PC-9 (cell line): ENCODE measurements around the gene CHD1L. TPM values are rescaled to one million over a fixed set of nuclear protein-coding genes. Genes with fewer than 3 reads are reported as not detected.

ENCODE experiments used
- BruUV-seq: library from RNA; stranded (reverse); fragments of 400-500 nt; replicated peaks from 2 replicates; lab custom pipeline; 2021; lab: Mats Ljungman, UMichigan
- CTCF ChIA-PET: fragments of 300-600 bp; sonication (Branson Sonifier 250); formaldehyde crosslinking; loops from one replicate; lab custom pipeline; 2022; ENCODE audit warnings: antibody characterized with exemption; lab: Charles Lee
- POLR2A ChIA-PET: fragments of 300-600 bp; sonication (Branson Sonifier 250); formaldehyde crosslinking; loops from one replicate; lab custom pipeline; 2022; ENCODE audit warnings: antibody characterized with exemption; ENCODE audit not compliant: unreplicated experiment; lab: Charles Lee
- DNase-seq, 2 experiments: peaks; one replicate each; pipeline versions ENCODE4 v3.0.0 to v3.0.0-alpha.2; 2015 to 2022; ENCODE audit warnings: mixed read lengths in 1 of 2
- H2AFZ ChIP-seq: fragments of 200-600 bp; sonication (generic); 2 replicates; pipeline ENCODE4 v1.8.1; 2017; ENCODE audit warnings: antibody characterized with exemption
- H3F3A ChIP-seq: fragments of 200-600 bp; sonication (generic); 2 replicates; pipeline ENCODE4 v1.8.1; 2017; ENCODE audit warnings: antibody characterized with exemption, mild to moderate bottlenecking, low read depth; ENCODE audit not compliant: insufficient read depth
- H3K27ac ChIP-seq: fragments of 200-600 bp; sonication (generic); 2 replicates; pipeline ENCODE4 v1.6.1; 2016; ENCODE audit warnings: mixed run types
- H3K27me3 ChIP-seq: fragments of 200-600 bp; sonication (generic); 2 replicates; pipeline ENCODE4 v1.6.1; 2016; ENCODE audit warnings: low read depth, mixed run types; ENCODE audit not compliant: insufficient read depth
- H3K36me3 ChIP-seq: fragments of 200-600 bp; sonication (generic); 2 replicates; pipeline ENCODE4 v1.6.1; 2016; ENCODE audit warnings: low read depth, mixed run types
- H3K4me1 ChIP-seq: fragments of 200-600 bp; sonication (generic); replicated peaks from 2 replicates; pipeline ENCODE4 v1.6.1; 2016; ENCODE audit warnings: mixed run types; ENCODE audit not compliant: insufficient read depth
- H3K4me2 ChIP-seq: fragments of 200-600 bp; sonication (generic); 2 replicates; pipeline ENCODE4 v1.6.1; 2017; ENCODE audit warnings: mixed run types
- H3K4me3 ChIP-seq: fragments of 200-600 bp; sonication (generic); 2 replicates; pipeline ENCODE4 v1.6.1; 2016; ENCODE audit warnings: mixed run types
- H3K79me2 ChIP-seq: fragments of 200-600 bp; sonication (generic); 2 replicates; pipeline ENCODE4 v1.6.1; 2017; ENCODE audit warnings: low read depth, mixed run types
- H3K9me2 ChIP-seq: fragments of 200-600 bp; sonication (generic); 2 replicates; pipeline ENCODE4 v1.8.1; 2017; ENCODE audit warnings: mild to moderate bottlenecking; ENCODE audit not compliant: insufficient read depth
- H3K9me3 ChIP-seq: fragments of 200-600 bp; sonication (generic); 2 replicates; pipeline ENCODE4 v1.8.1; 2016; ENCODE audit warnings: low read depth; ENCODE audit not compliant: insufficient read depth
- H4K20me1 ChIP-seq: fragments of 200-600 bp; sonication (generic); 2 replicates; pipeline ENCODE4 v1.8.1; 2017; ENCODE audit not compliant: insufficient read depth
- CTCF ChIP-seq: fragments of 200-600 bp; sonication (generic); conservative IDR thresholded peaks from 2 replicates; pipeline ENCODE4 v1.6.1; 2017; ENCODE audit warnings: mixed run types, antibody characterized with exemption, mild to moderate bottlenecking, moderate library complexity
- EZH2 ChIP-seq: fragments of 200-600 bp; sonication (generic); IDR thresholded peaks from 2 replicates; pipeline ENCODE4 v1.8.0; 2017; ENCODE audit warnings: antibody characterized with exemption, low read depth
- intact Hi-C: fragments of 100-400 bp; cut with micrococcal nuclease; formaldehyde crosslinking; loops from one replicate; pipeline ENCODE4 v1.10.0; 2022; ENCODE audit not compliant: unreplicated experiment
- total RNA-seq: library from RNA; stranded (reverse); gene quantifications from 2 replicates; pipeline ENCODE4 v1.2.3, GENCODE V29; 2021

The CHD1L gene
- total RNA-seq, 1 experiment from 2014 or later: 31.8 TPM

GRCh38 chr1:147246910-147247655 lies 4.6 kb downstream of the CHD1L start:
- ChIA-PET POLR2A (no interaction called here), CTCF (no interaction called here)
- Histone ChIP-seq H3K4me1 (peaks cover 23% of the 10 kb centered on the region), H4K20me1 (peaks cover 5% of the 10 kb centered on the region; the same call in 1 of the 2 replicates), H2AFZ (no peak overlapping the region), H3K27ac (no peak overlapping the region), H3F3A (no peaks in the 10 kb centered on the region), H3K4me2 (no peak overlapping the region), H3K27me3 (no peaks in the 10 kb centered on the region), H3K36me3 (0 out of 2 replicates have a peak, but pooled peaks cover 4% of the 10 kb centered on the region), H3K4me3 (no peak overlapping the region), H3K9me3 (no peaks in the 10 kb centered on the region), H3K9me2 (no peaks in the 10 kb centered on the region), H3K79me2 (peaks cover 88% of the 10 kb centered on the region)
- intact Hi-C loops: no loop called here
- BruUV-seq: no TSS peak
- TF ChIP-seq EZH2 (no peak), CTCF (no peak)
- no peak for DNase-seq

- no peak for DNase-seq
- H3K27ac ChIP-seq: no peak overlapping the region
- POLR2A ChIA-PET: no interaction called here
Observed at GRCh38 chr1:147247656-147248238, 5.3 kb downstream of the CHD1L start.

GRCh38 chr1:147252540-147252939 lies 10.1 kb downstream of the CHD1L start:
- TF ChIP-seq CTCF (no peak), EZH2 (no peak)

More at GRCh38 chr1:147247656-147248238, 5.3 kb downstream of the CHD1L start:
- no peak overlapping the region for H3K4me2 ChIP-seq
- H3K36me3 ChIP-seq: 0 out of 2 replicates have a peak, but pooled peaks cover 4% of the 10 kb centered on the region
- no peaks in the 10 kb centered on the region for H3K9me3 ChIP-seq
- H4K20me1 ChIP-seq: peaks cover 5% of the 10 kb centered on the region; the same call in 1 of the 2 replicates
- H3K79me2 ChIP-seq: peaks cover 90% of the 10 kb centered on the region
- no TSS peak for BruUV-seq
- H3K9me2 ChIP-seq: no peaks in the 10 kb centered on the region
- CTCF ChIA-PET: no interaction called here
- H3K4me3 ChIP-seq: no peak overlapping the region
- H2AFZ ChIP-seq: no peak overlapping the region
- no peak for TF ChIP-seq CTCF
- no peak for TF ChIP-seq EZH2
- no peaks in the 10 kb centered on the region for H3F3A ChIP-seq
- intact Hi-C loops: no loop called here
- H3K27me3 ChIP-seq: no peaks in the 10 kb centered on the region
- peaks cover 21% of the 10 kb centered on the region for H3K4me1 ChIP-seq

More at GRCh38 chr1:147252540-147252939, 10.1 kb downstream of the CHD1L start:
- H3K36me3 ChIP-seq: 0 out of 2 replicates have a peak, but pooled peaks cover 6% of the 10 kb centered on the region
- H3F3A ChIP-seq: no peaks in the 10 kb centered on the region
- H3K4me2 ChIP-seq: no peak overlapping the region
- H3K79me2 ChIP-seq: peaks cover 45% of the 10 kb centered on the region
- H4K20me1 ChIP-seq: no peaks in the 10 kb centered on the region
- intact Hi-C loops: no loop called here
- DNase-seq: no peak
- H3K9me2 ChIP-seq: no peaks in the 10 kb centered on the region
- H2AFZ ChIP-seq: no peak overlapping the region
- no peaks in the 10 kb centered on the region for H3K4me1 ChIP-seq
- BruUV-seq: no TSS peak
- no peak overlapping the region for H3K27ac ChIP-seq
- no peak overlapping the region for H3K4me3 ChIP-seq
- ChIA-PET POLR2A (interaction anchor here (0.6 kb wide), 1 partner anchor 71 kb away, joined by 7 read pairs; no protein-coding TSS in a partner anchor), CTCF (no interaction called here)
- H3K9me3 ChIP-seq: no peaks in the 10 kb centered on the region
- no peaks in the 10 kb centered on the region for H3K27me3 ChIP-seq
